ENCODE measurements around the gene VWF.

GRCh38 chr12:6110006-6110405 lies 14.5 kb downstream of the VWF start:
- TF ChIP-seq SUZ12 (IDR thresholded peaks at IDR 0.05; ENCODE audit: extremely low read depth, insufficient read depth, insufficient read length) (no peak), YY1 (IDR thresholded peaks at IDR 0.05; ENCODE audit: insufficient read depth, insufficient read length) (no peak)
